ENCODE data around the gene RGS6.

Gene RGS6

DNA sequence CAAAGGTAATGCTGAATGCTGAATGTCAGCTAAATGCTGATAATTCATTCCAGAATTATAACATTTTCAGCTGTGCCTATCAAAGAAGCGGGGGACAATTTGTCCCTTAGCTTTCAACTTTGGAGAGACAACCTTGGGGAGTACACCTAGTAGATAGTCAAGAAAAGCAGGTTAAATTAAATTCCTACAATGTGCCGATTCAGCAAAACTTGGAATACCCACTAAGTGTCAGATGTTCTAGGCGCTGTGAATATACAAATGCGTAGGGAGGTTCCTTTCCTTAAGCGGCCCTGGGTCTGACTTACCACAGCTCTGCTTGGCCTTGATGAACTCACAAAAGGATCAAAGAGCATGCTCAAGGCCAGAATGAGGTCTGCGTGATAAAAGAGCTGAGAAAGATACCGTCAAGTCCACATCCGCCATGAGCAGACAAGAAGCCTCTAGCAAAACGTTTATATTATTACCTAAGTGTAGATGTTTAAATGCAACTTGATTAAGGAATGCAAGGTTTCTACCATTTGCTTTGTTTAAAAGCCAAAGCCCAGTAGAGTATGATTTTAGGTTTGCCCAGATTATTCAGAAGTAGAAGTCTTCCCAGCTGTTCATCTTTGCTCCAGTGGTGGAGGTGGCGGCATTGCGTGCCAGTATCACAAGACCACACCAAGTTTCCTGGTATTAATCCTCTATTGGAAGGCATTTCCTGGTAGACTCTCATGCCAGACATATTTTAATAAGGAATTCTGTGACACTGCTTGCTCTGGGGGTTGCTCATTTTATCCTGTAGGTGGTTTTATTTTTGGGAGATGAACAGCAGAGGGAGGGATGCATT is 593.1 kb downstream of the RGS6 start:
- no peak for DNase-seq (ENCODE audit: low spot score)

DNA sequence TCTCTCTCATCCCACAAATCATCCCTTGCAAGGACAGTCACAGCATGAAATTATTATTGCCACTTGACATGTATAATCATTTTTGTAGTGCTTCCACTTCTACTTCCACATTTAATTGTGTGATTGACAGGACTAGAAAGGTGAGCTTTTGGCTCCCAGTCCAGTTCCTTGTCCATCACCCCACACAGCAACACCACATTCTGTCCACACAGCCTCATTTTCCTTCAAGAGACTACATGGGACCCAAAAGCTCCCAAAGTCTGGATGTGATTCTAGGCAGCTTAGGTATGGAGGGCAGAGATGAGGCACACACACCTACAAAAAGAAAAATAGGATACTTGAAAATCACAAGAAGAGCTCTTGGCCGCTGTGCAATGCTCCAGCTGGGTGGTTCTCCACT is 595.4 kb downstream of the RGS6 start:
- DNase-seq (ENCODE audit: low spot score): no peak

DNA sequence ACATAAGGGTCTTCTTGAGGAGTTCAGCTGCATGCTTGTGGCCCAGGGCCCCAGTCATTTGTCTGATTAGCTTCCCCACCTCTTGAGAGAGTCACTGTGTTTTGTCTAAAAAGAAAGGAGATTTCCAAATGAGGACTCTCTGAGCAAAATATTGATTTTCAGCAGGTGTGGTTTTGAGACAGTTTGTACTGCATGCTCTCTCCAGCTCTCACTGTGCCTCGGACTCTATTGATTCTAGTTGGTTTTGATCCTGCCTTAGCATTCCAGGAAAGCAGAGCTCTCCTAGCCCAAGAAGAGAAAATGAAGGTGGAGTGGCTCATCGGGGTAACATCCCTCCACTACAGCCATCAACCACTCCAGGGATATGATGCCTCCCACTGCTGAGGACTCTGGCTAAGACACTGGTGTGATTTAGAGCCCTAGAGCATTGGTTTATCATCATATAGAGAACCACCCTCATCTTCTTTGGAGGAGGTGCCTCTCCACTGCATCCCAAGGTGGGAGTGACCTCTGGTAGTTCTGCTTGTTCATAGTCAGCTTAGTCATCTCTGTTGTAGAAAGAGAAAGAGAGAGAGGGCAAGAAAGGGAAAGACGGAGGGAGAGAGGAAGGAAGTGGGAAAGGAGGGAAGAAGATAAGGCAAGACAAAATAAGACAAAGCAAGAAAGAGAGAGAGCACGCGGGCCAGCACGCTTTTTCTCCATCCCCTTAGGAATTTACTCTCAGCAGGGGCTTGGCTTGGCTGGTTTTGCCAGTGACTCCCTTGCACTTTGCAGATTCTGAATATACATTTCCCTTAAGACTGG is 596.0 kb downstream of the RGS6 start:
- DNase-seq (ENCODE audit: low spot score): no peak

DNA sequence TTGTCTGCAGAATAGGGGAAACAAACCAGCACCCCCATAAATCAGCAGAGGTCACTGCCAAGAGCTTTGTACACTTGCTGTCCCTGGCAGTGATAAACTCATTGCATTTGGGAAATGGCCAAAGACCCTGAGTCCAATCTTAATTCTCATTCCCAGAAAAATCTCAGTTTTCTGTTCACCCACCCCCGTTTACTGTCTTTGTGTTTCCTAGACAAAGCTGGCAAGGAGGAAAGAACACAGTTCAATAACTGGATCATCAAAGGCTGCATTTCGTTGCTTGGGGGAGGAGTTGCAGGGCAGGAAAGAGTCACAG is 596.6 kb downstream of the RGS6 start:
- DNase-seq (ENCODE audit: low spot score): no peak

DNA sequence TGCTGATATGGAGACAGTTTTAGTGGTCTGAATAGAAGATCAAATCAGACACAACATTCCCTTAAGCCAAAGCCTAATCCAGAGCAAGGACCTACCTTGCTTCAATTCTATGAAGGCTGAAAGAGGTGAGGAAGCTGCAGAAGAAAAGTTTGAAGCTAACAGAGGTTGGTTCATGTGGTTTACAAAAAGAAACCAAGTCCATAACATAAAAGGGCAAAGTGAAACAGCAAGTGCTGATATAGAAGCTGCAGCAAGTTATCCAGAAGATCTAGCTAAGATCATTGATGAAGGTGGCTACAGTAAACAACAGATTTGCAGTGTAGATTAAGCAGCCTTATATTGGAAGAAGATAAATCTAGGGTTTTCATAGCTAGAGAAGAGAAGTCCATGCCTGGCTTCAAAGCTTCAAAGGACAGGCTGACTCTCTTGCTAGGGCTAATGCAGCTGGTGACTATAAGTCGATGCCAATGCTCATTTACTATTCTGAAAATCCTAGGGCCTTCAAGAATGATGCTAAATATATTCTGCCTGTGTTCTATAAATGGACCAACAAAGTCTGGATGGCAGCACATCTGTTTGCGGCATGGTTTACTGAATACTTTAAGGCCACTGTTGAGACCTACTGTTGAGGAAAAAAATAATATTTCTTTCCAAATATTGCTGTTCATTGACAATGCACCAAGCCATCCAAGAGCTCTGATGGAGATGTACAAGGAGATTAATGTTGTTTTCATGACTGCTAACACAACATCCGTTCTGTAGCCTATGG is 600.6 kb downstream of the RGS6 start:
- DNase-seq (ENCODE audit: low spot score): no peak

DNA sequence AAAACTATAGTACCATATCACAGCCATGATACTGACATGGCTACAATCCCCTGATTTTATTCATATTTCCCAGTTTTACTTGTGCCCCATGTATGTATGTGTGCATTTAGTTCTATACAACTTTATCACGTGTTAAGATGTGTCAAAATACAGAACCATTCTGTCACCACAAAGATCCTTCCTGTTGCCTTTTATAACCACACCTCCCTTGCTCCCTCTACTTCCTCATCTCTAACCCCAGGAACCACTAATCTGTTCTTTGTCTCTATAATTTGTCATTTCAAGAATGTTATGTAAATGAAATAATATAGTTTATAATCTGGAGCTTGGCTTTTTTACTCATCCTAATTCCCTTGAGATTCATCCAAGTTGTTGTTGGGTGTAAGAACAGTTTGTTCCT is 603.3 kb downstream of the RGS6 start:
- DNase-seq (ENCODE audit: low spot score): no peak

DNA sequence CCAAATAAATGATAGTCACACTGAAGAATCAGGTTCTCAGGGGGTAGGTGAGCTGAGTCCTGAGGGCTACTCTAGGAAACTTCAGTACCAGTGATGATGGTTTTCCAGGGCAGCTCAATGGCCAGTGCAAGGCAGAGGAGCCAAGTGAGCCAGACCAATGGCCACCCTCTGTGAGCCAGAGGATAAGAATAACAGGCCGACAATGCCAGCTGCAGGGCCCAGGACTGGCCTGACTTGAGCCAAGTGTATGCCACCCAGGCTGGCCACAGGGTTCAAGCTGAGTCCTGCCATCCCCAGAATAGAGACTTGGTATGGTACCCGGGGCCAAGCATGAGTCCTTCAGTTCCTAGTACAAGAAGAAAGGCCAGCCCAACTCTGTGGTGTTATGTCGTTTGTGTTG is 606.2 kb downstream of the RGS6 start:
- no peak for DNase-seq (ENCODE audit: low spot score)

DNA sequence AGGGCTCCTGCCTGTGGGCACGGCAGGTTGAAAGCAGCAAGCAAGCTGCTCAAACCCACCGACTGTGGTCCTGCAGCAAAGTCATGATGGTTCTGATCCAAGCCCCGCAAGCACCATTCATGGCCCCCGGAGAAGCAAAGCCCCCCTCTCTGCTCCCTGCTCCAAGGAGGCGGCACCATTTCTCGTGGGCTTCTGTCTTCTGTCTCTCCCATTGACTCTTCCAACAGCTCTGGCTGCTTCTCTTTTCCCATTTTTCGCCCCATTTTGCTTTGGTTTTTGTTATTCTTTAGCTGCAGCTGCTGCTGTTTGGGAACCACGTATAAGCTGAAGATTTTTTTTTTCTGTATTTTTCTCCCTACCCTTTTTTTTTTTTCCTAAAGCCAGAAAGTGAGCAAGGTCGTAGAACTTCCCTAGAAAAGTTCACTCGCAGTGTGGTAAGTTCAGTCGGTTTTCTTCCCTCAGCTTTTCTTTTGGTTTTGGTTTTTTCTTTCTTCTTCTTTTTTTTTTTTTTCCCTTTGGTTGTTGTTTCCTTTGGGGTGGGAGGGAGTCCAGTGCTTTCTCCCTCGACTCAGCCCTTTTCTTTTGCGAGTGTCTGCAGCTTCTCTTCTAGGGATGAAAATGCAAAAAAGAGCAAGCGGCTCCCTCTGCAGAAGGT is 607.6 kb downstream of the RGS6 start:
- no peak for DNase-seq (ENCODE audit: low spot score)

DNA sequence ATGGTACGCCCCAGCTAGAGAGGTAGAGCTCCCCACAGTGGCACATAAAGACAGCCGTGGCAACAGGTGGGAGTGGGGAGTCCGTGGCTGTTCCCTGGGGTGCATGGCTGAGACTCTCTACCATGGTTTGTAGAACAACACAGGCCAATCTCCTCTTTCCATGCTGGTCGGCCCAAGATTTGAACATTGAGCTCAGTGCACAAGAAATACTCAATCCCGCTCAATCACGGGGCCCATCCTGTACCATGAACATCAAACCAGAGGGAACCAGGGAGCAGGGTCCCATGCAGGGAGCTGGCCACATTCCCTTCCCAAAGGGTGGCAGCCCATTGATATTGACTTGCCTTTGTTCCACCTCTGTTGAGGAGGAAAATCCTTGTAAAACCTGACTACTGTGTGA is 608.6 kb downstream of the RGS6 start:
- no peak for DNase-seq (ENCODE audit: low spot score)

DNA sequence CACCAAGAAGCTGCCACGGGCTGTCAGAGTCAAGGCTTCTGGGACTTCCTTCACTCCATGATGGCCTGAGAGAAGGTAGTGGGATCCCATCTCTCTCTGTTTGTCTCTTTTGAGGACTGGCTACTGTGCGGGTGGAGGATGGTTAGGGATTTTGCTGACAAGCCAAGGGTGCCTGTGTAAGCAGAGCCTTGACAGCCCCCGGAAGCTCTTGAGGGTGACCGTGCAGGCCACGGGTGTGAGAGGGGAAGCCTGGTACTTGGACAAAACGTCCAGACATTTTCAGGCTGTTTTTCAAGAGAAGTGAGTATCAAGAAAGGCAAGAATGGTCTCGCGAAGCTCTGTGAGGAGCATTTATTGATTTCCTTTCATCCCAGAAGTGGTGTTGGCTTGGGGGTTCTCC is 609.3 kb downstream of the RGS6 start:
- DNase-seq (ENCODE audit: low spot score): no peak

DNA sequence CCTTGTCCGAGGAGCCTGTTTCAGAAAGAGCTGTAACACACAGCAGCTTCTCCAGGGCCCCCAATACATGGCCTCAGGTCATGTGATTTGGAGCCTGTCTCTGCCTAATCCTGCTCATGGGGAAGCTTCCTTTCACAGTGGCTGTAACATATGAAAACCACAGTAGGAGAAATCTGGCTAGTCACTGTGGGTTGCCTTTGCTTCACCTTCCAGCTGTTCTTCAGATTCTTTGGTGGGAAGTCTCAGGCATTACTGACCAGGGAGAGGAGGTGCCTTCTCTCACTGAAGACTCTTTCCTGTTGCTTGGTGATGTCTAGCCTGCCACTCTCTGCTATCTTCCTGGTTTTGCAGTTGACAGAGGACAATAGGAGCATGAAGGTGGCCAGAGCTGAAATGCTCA is 611.1 kb downstream of the RGS6 start:
- DNase-seq (ENCODE audit: low spot score): no peak

DNA sequence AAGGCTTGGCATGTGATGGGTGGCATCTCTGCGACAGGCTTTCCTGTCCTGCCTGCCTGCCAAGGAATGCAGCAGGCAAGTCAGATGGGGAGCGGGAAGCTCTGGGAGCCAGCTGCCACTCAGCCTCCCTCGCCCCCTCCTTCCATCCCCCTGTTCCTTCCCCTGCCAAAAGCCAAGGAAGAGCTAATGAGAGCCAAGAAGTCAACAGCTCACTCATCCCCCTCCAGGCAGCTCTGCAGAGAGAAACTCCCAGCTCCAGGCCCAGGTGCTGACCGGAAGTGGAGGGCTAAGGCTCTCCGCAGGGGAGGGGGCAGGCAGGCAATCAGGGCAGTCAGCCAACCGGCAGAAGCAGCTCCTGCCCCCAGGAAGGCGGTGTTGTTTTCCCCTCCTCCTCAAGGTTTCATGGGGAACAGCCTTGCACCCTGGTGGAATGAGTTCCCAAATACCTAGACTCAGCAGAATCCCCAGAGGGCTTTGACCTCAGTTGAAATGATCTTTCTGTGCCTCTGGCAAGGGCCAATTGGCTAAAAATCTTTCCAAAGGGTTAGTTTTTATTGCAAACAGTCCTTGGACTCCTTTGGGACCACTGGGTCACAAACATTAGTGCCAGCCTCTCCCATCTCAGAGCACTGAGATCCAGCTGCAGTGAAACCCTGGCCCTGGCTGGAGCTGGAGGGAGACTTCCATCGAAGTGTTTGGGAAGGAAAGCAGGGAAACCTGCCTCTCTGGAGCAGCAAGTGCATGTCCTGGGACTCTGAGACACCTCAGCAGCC is 612.6 kb downstream of the RGS6 start:
- DNase-seq (ENCODE audit: low spot score): no peak

DNA sequence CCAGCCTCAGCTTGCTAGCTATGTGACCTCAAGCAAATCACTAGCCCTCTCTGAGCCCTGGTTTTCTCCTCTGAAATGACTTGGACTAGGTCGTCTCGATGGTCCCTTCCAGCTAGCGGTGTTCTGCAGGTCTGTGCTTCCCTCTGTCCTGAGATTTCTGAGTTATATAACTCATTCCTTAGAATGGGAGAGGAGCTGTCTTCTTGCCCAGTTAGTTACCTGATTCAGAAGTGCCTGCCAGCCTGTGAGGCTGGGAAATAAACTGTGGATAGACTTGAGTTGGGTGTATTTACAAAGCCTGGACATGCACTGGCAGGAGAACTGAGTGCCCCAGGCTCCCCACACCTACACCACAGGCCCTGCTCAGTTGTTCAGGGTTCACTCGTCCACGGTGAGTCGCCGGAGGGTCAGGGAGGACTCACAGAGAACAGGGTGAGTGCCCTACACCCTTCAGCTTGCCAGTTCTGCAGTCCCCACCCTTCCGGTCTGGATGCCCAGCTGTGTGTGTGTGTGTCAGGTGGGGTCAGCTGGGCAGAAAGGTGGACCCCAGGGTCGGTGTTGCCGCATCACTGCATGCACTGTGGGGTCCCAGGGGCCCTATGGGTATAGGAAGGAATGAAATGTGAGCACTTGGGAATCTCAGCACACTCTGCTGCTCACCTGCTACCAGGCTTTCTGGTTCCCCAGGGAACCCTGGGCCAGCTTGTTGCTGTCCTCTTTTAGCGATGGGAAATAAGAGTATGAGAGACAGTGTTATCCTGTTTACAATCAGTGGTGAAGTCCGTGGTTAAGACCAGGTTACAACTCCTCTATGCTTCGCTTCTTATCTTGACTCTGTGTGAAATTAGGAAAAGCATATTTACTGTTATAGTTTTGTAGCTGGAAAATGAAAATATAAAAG is 613.4 kb downstream of the RGS6 start:
- no peak for DNase-seq (ENCODE audit: low spot score)

DNA sequence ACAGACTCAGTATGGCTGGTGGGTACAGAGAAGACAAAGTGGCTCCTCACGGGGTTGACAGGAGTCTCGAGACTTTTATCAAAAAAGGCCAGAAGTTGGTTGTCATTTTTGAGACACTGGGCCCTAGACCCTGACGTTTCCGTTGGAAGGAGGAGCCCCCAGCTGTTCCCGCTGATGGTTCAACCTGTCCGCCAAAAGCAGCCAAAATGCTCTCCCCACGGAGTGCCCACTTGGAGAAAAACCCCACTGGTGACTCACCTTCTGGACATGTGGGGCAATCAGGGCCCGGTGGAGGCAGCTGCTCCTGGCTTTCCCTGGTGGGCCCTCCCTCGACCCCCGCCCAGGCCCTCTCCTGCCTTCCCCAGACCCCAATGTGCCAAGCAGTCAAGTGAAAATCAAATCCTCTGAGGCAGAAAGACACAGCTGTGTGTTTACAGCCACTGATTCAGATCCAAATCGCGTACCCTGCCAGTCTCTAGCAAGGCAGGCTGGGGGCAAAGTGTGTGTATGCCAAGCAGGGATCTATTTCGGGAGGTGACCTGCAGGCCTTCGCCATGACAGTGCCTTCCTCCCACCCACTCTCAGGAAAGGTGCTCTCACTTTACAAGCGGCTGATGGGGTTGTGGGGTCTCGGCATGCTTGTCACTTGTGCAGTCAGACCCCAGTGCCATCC is 614.3 kb downstream of the RGS6 start:
- DNase-seq (ENCODE audit: low spot score): no peak

DNA sequence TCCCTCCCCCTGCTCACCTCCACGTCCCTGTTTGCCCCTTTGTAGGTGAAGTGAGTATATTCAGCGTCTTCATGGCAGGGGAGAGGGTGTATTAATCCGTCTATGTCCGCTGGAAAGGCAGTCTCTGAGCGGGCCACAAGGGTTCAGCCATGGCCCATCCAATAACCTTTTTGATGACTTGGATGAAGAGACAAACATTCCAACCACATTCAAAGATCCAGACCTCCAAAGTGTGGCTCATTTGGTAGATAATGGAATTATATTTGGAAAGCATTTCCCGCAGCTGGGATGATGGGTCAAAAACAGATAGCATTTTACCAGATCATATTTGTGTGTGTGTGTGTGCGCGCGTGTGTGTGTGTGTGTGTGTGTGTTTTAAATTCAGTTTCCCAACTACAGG is 615.8 kb downstream of the RGS6 start:
- no peak for DNase-seq (ENCODE audit: low spot score)

DNA sequence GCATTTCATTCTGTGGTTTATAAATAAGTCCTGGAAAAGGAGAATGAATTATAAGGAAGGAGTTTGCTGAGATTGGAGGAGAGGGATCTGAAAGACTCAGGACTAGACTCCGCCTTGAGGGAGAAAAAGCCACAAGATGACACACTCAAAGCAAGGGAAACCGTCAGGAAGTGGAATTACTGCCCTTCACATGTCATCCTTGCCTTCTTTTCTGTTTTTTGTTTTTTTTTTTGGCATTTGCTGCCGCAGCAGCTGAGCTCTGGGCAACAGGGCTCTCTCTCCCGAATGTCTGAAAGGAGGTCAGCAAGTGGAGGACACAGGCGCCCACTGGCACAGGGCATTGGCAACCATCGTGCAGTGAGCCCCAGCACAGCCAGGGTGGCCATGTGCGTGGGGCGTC is 616.8 kb downstream of the RGS6 start:
- DNase-seq (ENCODE audit: low spot score): no peak

DNA sequence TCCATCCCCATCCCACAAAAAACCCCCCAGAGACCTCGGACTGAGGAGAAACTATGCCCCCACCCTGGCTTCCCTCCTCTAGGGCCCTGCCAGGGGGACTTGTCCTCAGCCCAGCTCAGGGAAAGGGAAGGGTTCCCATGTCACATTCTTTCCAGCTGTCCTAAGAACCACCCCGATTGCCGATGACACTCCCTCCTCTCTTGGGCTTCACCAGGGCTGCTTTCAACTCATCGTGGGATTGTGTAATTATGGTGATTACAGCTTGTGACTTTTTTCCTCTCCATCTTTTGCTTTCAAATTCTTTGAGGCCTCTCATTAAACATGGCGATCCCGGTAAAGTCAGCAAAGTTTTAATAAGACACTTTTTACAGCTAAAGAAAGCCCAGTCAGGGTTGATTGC is 617.6 kb downstream of the RGS6 start:
- no peak for DNase-seq (ENCODE audit: low spot score)

DNA sequence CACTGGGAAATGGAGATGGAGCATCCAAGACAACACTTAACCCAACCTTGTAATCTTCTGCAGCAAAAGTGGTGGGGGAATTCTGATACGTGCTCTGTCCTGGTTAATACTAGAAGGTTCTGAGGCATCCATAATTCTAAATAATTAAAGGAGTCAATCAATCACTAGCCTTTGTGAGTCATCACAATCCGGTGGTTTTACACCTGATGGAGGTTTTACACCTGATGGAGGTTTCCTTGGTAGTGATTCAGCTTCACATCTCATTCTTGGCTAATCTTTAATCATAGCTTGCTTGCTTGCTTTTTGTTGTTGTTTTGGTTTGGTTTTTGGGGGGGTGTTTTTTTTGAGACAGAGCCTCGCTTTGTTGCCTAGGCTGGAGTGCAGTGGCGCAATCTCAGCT is 618.3 kb downstream of the RGS6 start:
- DNase-seq (ENCODE audit: low spot score): no peak

DNA sequence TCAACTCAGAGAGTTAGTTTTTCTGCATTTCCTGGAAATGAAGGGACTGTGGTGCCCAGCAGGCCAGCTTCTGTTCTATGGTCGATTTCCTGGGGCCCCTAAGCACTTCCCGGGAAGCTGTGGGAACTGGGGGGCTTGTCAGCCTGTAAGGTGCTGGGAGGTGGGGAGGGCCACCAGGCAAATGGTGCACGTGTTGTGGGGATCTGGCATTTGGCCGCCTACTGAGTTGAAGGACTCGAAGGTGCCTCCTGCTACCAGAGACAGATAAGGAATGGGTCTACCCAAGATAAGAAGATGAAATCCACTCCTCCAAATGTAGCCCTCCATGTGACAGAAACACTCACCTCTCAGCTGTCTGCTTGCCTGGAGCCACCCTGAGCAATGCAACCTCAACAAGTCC is 620.0 kb downstream of the RGS6 start:
- DNase-seq (ENCODE audit: low spot score): peak; percentile 31

DNA sequence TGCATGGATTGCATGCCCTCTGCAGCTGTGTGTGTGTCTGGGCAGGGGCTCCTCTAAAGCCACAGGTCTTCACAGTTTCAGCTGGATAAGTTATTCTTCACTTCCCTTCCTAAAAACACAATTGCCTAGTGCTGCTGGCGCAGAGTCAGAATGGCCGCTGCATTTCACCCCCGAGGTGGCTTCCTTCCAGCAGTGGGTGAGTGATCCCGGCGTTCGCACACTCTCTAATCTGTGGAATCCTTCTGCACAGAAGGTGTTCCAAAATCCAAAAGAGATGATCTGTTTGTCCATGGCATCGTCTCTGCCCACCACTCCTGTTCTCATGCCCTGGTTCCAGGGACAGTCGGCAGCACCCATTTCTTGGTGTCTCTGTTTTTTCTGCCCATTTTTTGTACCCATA is 620.9 kb downstream of the RGS6 start:
- DNase-seq (ENCODE audit: low spot score): no peak

Measured in left forelimb (tissue), 1 donor.